B cell (primary cell): Measurements from ENCODE around the gene POU4F2. TPM values are rescaled to one million over a fixed set of nuclear protein-coding genes. Genes with fewer than 3 reads are reported as not detected.
"Not testable (repeated sequence)": the region's sequence is repeated elsewhere in the genome, so short reads cannot be mapped to it uniquely, and the experiment has no call there.

Source experiments
- ATAC-seq: fragments of 200-7000 bp; cut with Tn5 transposase; one replicate; pipeline ENCODE4 v1.10.0; 2021; ENCODE audit warnings: low read depth, mild to moderate bottlenecking, moderate number of reproducible peaks, moderate library complexity
- CTCF ChIA-PET: fragments of 350-600 bp; sonication (Branson Sonifier 250); formaldehyde crosslinking; loops from one replicate; lab custom pipeline; 2021; ENCODE audit warnings: antibody characterized with exemption, inconsistent platforms; lab: Charles Lee
- POLR2A ChIA-PET: fragments of 350-600 bp; sonication (Branson Sonifier 250); formaldehyde crosslinking; loops from one replicate; lab custom pipeline; 2021; ENCODE audit warnings: antibody characterized with exemption; lab: Charles Lee
- DNase-seq: peaks from one replicate; pipeline ENCODE4 v3.0.0; 2013
- H2AFZ ChIP-seq: 2 replicates; pipeline ENCODE4 v1.6.1; 2012; ENCODE audit warnings: mild to moderate bottlenecking, low read depth, low read length; ENCODE audit not compliant: insufficient read depth, poor library complexity, severe bottlenecking
- H3K27ac ChIP-seq, 2 donors: 1 replicate in 1 of 2; 2 replicates in 1 of 2; pipeline ENCODE4 v1.5.1; 2012 to 2013; ENCODE audit warnings: low read length in 2 of 2, mild to moderate bottlenecking in 2 of 2, moderate library complexity in 1 of 2
- H3K27me3 ChIP-seq, 4 experiments: fragments of 200-600 bp in 1 of 4; sonication (generic) in 1 of 4; replicated peaks in 1 of 4; 1 replicate in 2 of 4; 2 replicates in 2 of 4; pipeline versions ENCODE4 v1.6.1 to v1.7.0; 2013 to 2016; ENCODE audit warnings: low read length in 3 of 4, mild to moderate bottlenecking in 2 of 4, mixed read lengths in 1 of 4, moderate library complexity in 1 of 4; ENCODE audit not compliant: insufficient read depth in 4 of 4, control insufficient read depth in 3 of 4; ENCODE audit errors: control extremely low read depth in 1 of 4
- H3K36me3 ChIP-seq, 2 experiments: replicated peaks in 1 of 2; 1 replicate in 1 of 2; 2 replicates in 1 of 2; pipeline versions ENCODE4 v1.6.1 to v1.7.1; 2013; ENCODE audit warnings: low read length in 1 of 2; ENCODE audit not compliant: insufficient read depth in 2 of 2, control insufficient read depth in 1 of 2; ENCODE audit errors: control extremely low read depth in 1 of 2, extremely low read depth in 1 of 2
- H3K4me1 ChIP-seq, 2 donors: fragments of 200-600 bp in 1 of 2; sonication (generic) in 1 of 2; 1 replicate in 1 of 2; 2 replicates in 1 of 2; pipeline versions ENCODE4 v1.5.1 to v1.6.1; 2013 to 2017; ENCODE audit warnings: low read length in 2 of 2; ENCODE audit not compliant: control insufficient read depth in 2 of 2, insufficient read depth in 2 of 2
- H3K4me2 ChIP-seq: replicated peaks from 2 replicates; pipeline ENCODE3; 2012; ENCODE audit warnings: mild to moderate bottlenecking, low read depth, low read length; ENCODE audit not compliant: poor library complexity, severe bottlenecking
- H3K4me3 ChIP-seq, 5 experiments: fragments of 200-600 bp in 1 of 5; sonication (generic) in 1 of 5; 1 replicate in 3 of 5; 2 replicates in 2 of 5; pipeline versions ENCODE4 v1.5.1 to v1.7.0; 2011 to 2016; ENCODE audit warnings: low read length in 4 of 5, mild to moderate bottlenecking in 4 of 5, low read depth in 2 of 5, control low read depth in 1 of 5, moderate library complexity in 1 of 5; ENCODE audit not compliant: insufficient read depth in 1 of 5; ENCODE audit errors: control extremely low read depth in 1 of 5, extremely low read depth in 1 of 5
- H3K79me2 ChIP-seq: fragments of 200-600 bp; sonication (generic); one replicate; pipeline ENCODE4 v1.6.0; 2016; ENCODE audit warnings: low read length; ENCODE audit not compliant: control insufficient read depth, insufficient read depth
- H3K9ac ChIP-seq: fragments of 200-600 bp; sonication (generic); 2 replicates; pipeline ENCODE4 v1.6.1; 2017; ENCODE audit warnings: mild to moderate bottlenecking, low read length, moderate library complexity
- H3K9me3 ChIP-seq, 3 donors: one replicate each; pipeline versions ENCODE4 v1.6.1 to v1.7.1; 2013; ENCODE audit warnings: low read length in 2 of 3; ENCODE audit not compliant: control insufficient read depth in 2 of 3, insufficient read depth in 1 of 3; ENCODE audit errors: control extremely low read depth in 1 of 3
- H4K20me1 ChIP-seq: 2 replicates; pipeline ENCODE4 v1.6.0; 2012; ENCODE audit warnings: mild to moderate bottlenecking, low read length; ENCODE audit not compliant: insufficient read depth, control insufficient read depth, poor library complexity, severe bottlenecking
- H3K27ac Mint-ChIP-seq: one replicate; pipeline ENCODE4 v1.8.0; 2021; ENCODE audit warnings: mixed read lengths
- H3K27me3 Mint-ChIP-seq: one replicate; pipeline ENCODE4 v1.8.0; 2021; ENCODE audit warnings: mixed read lengths
- H3K4me1 Mint-ChIP-seq: one replicate; pipeline ENCODE4 v1.8.0; 2021; ENCODE audit warnings: mixed read lengths
- H3K4me3 Mint-ChIP-seq: one replicate; pipeline ENCODE4 v1.8.0; 2021; ENCODE audit warnings: mixed read lengths
- H3K9me3 Mint-ChIP-seq: one replicate; pipeline ENCODE4 v1.8.0; 2022; ENCODE audit warnings: mixed read lengths; ENCODE audit not compliant: insufficient read depth
- CTCF ChIP-seq: fragments of 200-600 bp; IDR thresholded peaks from one replicate; pipeline ENCODE4 v1.8.0; 2022; ENCODE audit warnings: antibody characterized with exemption, mild to moderate bottlenecking
- EZH2 ChIP-seq: IDR thresholded peaks from 2 replicates; pipeline ENCODE4 v1.6.1; 2012; ENCODE audit warnings: borderline replicate concordance, low read depth, mild to moderate bottlenecking, moderate library complexity, low read length; ENCODE audit not compliant: insufficient read depth, poor library complexity, severe bottlenecking
- WGBS: methylation state at CpG from one replicate; pipeline ENCODE4 v1.1.5; 2013; ENCODE audit warnings: missing lambda C conversion rate; ENCODE audit not compliant: insufficient coverage; 5-methylcytosine and 5-hydroxymethylcytosine counted together
- intact Hi-C: fragments of 100-400 bp; cut with micrococcal nuclease; formaldehyde crosslinking; loops from one replicate; pipeline ENCODE4 v1.10.0; 2022
- polyA plus RNA-seq: library from polyadenylated mRNA; depleted of rRNA; stranded (reverse); fragments of >200 nt; gene quantifications from 2 replicates; pipeline ENCODE4 v1.2.3, GENCODE V29; 2012
- total RNA-seq, 2 donors: library from RNA; stranded (reverse); fragments of 120-200 nt in 1 of 2; gene quantifications; 1 replicate in 1 of 2; 2 replicates in 1 of 2; pipeline versions ENCODE4 v1.2.3 to v1.2.4, GENCODE V29; 2013 to 2022

Gene POU4F2
- total and polyA plus RNA-seq, 2 donors (not counting 1 experiment from before 2014, with no cell fraction given): not detected

GRCh38 chr4:146661367-146661766, 22.7 kb downstream of the POU4F2 start:
- Histone ChIP-seq H3K9me3 (peaks cover 0 to 3% (median 0%) of the 10 kb centered on the region in 3 donors), H3K4me1 (no peaks in the 10 kb centered on the region), H3K27ac (no peak overlapping the region), H2AFZ (no peak overlapping the region), H3K79me2 (no peaks in the 10 kb centered on the region), H3K4me3 (no peak overlapping the region), H3K36me3 (no peaks in the 10 kb centered on the region), H3K27me3 (peaks cover 0 to 11% (median under 1%) of the 10 kb centered on the region in 4 experiments), H3K4me2 (no peak overlapping the region), H3K9ac (no peak overlapping the region), H4K20me1 (no peaks in the 10 kb centered on the region)
- POLR2A ChIA-PET: no interaction called here
- intact Hi-C loops: no loop called here
- ATAC-seq: no peak
- H3K9me3 Mint-ChIP-seq: no peaks in the 10 kb centered on the region
- TF ChIP-seq EZH2 (no peak), CTCF (no peak)
- DNase-seq: no peak
- H3K4me3 Mint-ChIP-seq: no peak overlapping the region
- H3K27me3 Mint-ChIP-seq: peaks cover 24% of the 10 kb centered on the region
- CTCF ChIA-PET: no interaction called here
- no peaks in the 10 kb centered on the region for H3K4me1 Mint-ChIP-seq
- WGBS: no CpG with 5 or more reads among the region's 4 CpGs
- no peak overlapping the region for H3K27ac Mint-ChIP-seq

GRCh38 chr4:146663968-146664311, 25.2 kb downstream of the POU4F2 start:
- H3K27me3 ChIP-seq, H3K4me2 ChIP-seq, H3K4me3 ChIP-seq, H2AFZ ChIP-seq, H3K79me2 ChIP-seq, ATAC-seq, H3K27ac ChIP-seq, intact Hi-C loops, H3K4me1 ChIP-seq, DNase-seq, H3K9me3 ChIP-seq, H3K4me3 Mint-ChIP-seq, H3K9me3 Mint-ChIP-seq, CTCF ChIA-PET, H4K20me1 ChIP-seq, H3K36me3 ChIP-seq, H3K27ac Mint-ChIP-seq, H3K9ac ChIP-seq, POLR2A ChIA-PET, H3K4me1 Mint-ChIP-seq: not testable (repeated sequence)
- H3K27me3 Mint-ChIP-seq: peaks cover 13% of the 10 kb centered on the region
- WGBS: 75% methylated on average over 2 of the region's 6 CpGs
